HFF-Myc (cell line): Measurements from ENCODE around the gene DRAXIN.

Source experiments
- DNase-seq: peaks from one replicate; pipeline ENCODE4 v3.0.0-alpha.2; 2011; ENCODE audit warnings: low read depth; ENCODE audit errors: extremely low read depth
- H3K4me3 ChIP-seq: replicated peaks from 2 replicates; pipeline ENCODE4 v1.5.1; 2011; ENCODE audit warnings: low read depth, mild to moderate bottlenecking, control low read depth, low read length
- CTCF ChIP-seq: IDR thresholded peaks from 2 replicates; pipeline ENCODE4 v1.5.1; 2012; ENCODE audit warnings: mild to moderate bottlenecking, low read depth, low read length, control low read depth; ENCODE audit errors: missing control alignments

The DRAXIN gene

GRCh38 chr1:11771481-11772043 lies 80.1 kb downstream of the DRAXIN start:
- DNase-seq: no peak
- no peak overlapping the region for H3K4me3 ChIP-seq
- TF ChIP-seq CTCF: no peak

DNA sequence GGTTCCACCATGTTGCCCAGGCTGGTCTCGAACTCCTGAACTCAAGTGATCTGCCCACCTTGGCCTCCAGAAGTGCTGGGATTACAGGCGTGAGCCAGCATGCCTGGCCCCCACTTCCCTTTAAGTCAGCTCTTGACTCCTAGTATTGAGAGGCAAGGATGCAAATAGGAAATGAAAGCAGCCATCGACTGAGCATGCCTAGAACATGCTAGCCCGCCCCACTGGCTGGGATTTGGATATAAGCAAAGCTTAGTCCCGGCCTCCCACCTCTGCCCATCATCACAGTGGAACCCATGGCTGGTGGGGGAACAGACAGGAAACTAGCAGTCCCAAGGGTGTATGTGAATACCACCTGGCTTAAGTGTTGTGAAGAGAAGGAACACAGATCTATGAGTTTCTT lies 80.9 kb downstream of the DRAXIN start:
- TF ChIP-seq CTCF: no peak
- no peak for DNase-seq
- H3K4me3 ChIP-seq: no peak overlapping the region

GRCh38 chr1:11774753-11775152 lies 83.2 kb downstream of the DRAXIN start:
- no peak overlapping the region for H3K4me3 ChIP-seq
- no peak for DNase-seq
- TF ChIP-seq CTCF: no peak
